H7 (cell line): Measurements from ENCODE around the gene RAET1E. TPM values are rescaled to one million over a fixed set of nuclear protein-coding genes. Genes with fewer than 3 reads are reported as not detected.
"Not testable (repeated sequence)": the region's sequence is repeated elsewhere in the genome, so short reads cannot be mapped to it uniquely, and the experiment has no call there.

Experiments
- DNase-seq: peaks from one replicate; pipeline ENCODE4 v3.0.0; 2012
- H3K27me3 ChIP-seq: 2 replicates; pipeline ENCODE4 v1.6.0; 2011; ENCODE audit warnings: mild to moderate bottlenecking, low read length; ENCODE audit not compliant: control insufficient read depth, insufficient read depth
- H3K36me3 ChIP-seq: replicated peaks from 2 replicates; pipeline ENCODE4 v1.5.1; 2011; ENCODE audit warnings: low read length; ENCODE audit not compliant: control insufficient read depth, insufficient read depth
- H3K4me3 ChIP-seq: 2 replicates; pipeline ENCODE4 v1.5.1; 2011; ENCODE audit warnings: low read depth, mild to moderate bottlenecking, control low read depth, low read length, moderate library complexity; ENCODE audit not compliant: insufficient read depth
- total RNA-seq: library from RNA; depleted of rRNA; stranded (reverse); fragments of >200 nt; shearing (Covaris generic); gene quantifications from 2 replicates; pipeline ENCODE4 v1.2.3, GENCODE V29; 2014

Gene RAET1E
- total RNA-seq, 1 experiment from 2014 or later = not detected

DNA sequence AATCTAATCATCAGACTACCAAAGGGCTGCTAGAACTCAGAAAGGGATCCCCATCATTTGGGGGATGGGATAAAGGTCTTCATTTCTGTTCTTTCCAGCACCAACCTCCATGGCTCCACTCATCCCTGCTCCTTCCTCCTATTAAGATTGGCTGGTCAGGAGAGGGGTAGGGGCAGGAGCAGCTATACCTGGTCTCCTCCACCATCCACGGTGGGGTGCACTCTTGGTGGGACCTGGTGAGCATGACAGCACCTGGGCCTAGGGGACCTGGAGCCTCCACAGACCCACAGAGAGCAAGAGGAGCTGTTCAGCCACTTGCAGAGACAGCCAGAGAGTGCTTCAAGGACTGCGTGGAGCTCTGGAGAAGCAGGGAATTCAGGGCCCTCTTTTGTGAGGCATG lies 37.8 kb upstream of the RAET1E start:
- no peaks in the 10 kb centered on the region for H3K36me3 ChIP-seq
- no peak for DNase-seq
- peaks cover 68% of the 10 kb centered on the region for H3K27me3 ChIP-seq
- no peak overlapping the region for H3K4me3 ChIP-seq

DNA sequence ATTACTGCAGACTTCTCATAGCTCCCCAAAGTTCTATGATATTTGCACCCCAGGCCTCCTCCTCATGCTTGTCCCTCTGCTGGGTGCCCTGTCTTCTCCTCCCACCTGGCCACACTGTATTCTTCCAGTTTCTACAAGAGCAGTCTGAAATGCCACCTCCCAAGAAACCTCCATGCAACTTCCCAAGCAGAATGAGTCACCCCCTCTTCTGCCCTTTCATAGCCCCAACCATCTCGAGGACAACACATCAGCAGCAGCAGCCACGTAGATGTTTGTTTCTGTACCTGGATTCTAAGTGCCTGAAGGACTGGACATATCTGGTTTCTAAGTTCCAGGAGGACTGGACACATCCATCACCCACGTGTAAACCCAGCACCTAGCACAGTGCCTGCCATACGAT lies 37.3 kb upstream of the RAET1E start:
- Histone ChIP-seq H3K4me3 (no peak overlapping the region), H3K27me3 (peaks cover 64% of the 10 kb centered on the region), H3K36me3 (no peaks in the 10 kb centered on the region)
- no peak for DNase-seq

DNA sequence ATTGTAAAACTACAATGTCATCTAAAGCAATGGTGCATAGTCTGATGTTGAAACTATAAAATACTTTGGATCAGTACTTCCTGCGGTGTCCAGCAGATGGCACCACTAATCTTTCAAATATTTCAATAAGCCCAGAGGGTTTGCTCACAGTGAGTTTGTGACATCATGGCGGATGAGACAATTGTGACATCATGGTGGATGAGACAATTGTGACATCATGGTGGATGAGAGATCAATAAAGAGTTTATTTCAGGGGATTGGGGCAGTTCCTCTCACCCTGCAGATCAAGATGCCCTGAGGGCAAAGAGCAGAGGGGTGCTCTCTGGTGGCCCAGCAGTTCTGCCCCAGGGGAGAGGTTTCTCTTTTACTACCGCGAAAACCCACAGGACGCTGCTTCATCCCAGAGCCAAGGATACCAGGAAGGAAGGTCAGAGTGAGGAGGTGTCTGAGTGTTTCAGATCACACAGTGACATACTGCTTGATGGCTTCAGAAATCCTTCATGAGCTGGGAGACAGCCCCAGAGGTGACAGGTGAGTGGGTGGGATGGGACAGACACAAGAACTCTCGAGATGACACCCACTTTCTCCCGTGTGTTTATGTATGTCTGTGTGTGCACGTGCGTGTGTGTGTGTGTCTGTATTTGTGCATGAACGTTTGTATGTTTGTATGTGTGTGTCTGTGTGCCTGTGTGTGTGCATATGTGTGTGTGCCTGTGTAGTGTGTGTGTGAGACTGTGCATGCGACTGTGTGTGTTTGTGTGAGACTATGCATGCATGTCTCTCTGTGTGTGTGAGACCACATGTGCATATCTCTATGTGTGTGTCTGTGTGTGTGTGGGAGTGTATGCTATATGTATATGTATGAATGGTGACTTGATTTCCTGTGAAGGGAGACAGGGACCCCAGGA lies 36.6 kb upstream of the RAET1E start:
- Histone ChIP-seq H3K4me3 (no peak overlapping the region), H3K27me3 (peaks cover 56% of the 10 kb centered on the region), H3K36me3 (no peaks in the 10 kb centered on the region)
- DNase-seq = no peak

DNA sequence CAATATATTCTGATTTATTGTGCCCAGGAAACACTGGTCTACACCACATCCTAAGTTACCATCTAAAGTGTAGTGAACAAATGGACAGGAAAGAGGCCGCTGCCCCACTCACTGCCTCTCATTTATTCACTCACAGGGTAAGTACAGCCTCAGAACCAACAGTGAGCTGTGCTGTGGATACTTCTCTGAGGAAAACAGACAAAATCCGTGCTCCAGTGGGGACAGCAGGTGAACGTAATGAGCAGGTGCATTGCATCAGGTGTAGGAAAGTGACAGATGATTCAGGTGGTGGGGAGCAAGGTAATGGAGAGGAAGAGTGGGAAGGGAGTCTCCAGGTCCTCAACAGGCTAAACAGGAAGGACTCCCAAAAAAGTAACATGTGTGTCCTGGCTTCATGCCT lies 35.5 kb upstream of the RAET1E start:
- DNase-seq = no peak
- Histone ChIP-seq H3K4me3 (no peak overlapping the region), H3K36me3 (no peaks in the 10 kb centered on the region), H3K27me3 (peaks cover 48% of the 10 kb centered on the region)

DNA sequence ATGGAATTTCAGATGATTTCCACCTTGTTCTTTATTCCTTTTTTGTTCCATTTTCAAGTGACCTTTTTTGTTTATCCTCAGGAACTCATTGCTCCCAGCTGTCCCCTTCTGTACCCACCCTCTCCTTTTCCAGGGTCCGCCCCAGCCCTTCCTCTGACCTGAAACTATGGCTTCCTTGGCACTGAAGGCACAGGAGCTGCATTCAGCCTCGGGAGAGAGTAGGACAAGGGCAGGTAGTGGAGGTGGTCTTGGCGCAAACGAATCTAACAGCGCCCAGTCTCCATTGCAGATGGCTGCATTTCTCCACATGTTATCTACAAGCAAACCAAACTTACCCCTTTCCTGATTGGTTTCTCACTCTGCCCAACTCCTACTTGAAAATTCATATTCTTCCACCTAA lies 35.1 kb upstream of the RAET1E start:
- H3K36me3 ChIP-seq = no peaks in the 10 kb centered on the region
- no peak overlapping the region for H3K4me3 ChIP-seq
- no peak for DNase-seq
- peaks cover 44% of the 10 kb centered on the region for H3K27me3 ChIP-seq

DNA sequence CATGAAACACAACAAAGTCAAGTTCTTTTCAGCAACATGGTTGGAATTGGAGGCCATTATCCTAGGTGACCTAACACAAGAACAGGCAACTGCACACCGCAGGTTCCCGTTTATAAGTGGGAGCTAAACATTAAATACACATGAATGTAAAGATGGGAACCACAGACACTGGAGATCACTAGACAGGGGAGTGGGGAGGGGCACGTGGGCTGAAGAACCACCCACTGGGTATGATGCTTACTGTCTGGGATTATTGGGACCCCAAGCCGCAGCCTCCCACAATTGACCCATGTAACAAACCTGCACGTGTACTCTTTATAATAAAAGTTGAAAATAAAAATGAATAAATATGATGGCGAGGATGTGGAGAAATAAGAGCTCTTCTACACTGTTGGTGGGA lies 33.6 kb upstream of the RAET1E start:
- peaks cover 34% of the 10 kb centered on the region for H3K27me3 ChIP-seq
- H3K36me3 ChIP-seq = no peaks in the 10 kb centered on the region
- no peak for DNase-seq
- H3K4me3 ChIP-seq = no peak overlapping the region

DNA sequence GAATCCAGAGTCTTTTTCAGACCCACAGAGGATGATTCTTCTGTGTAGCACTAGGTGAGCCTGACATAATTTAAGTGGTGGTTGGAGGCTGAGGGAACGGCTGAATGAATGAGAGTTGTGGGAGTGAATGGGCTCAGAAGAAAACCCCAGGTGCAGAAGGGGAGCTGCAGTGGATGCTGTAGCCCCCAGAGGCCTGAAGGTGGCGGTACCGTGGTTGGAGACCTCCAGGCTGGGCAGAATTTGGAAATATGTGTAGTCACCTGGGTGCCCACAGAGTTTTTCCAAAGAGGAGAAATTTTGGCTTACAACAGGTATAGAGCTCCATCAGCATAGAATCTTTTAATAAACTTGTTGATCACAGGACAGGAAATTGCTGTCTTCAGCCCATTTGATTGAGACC lies 31.5 kb upstream of the RAET1E start:
- no peaks in the 10 kb centered on the region for H3K36me3 ChIP-seq
- H3K4me3 ChIP-seq = no peak overlapping the region
- peak; percentile 69 for DNase-seq
- peaks cover 33% of the 10 kb centered on the region for H3K27me3 ChIP-seq

DNA sequence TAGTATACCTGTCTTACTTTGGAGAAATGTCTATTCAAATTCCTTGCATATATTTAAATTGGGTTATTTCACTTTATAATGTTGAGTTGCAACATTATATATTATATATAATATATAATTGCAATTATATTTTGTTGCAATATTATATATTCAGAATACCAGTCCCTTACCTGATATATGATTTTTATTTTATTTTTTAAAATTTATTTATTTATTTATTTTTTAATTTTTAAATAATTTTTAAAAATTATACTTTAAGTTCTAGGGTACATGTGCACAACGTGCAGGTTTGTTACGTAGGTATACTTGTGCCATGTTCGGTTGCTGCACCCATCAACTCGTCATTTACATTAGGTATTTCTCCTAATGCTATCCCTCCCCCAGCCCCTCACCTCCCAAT lies 29.1 kb upstream of the RAET1E start:
- not testable (repeated sequence) for DNase-seq, H3K4me3 ChIP-seq, H3K36me3 ChIP-seq
- peaks cover 51% of the 10 kb centered on the region for H3K27me3 ChIP-seq

DNA sequence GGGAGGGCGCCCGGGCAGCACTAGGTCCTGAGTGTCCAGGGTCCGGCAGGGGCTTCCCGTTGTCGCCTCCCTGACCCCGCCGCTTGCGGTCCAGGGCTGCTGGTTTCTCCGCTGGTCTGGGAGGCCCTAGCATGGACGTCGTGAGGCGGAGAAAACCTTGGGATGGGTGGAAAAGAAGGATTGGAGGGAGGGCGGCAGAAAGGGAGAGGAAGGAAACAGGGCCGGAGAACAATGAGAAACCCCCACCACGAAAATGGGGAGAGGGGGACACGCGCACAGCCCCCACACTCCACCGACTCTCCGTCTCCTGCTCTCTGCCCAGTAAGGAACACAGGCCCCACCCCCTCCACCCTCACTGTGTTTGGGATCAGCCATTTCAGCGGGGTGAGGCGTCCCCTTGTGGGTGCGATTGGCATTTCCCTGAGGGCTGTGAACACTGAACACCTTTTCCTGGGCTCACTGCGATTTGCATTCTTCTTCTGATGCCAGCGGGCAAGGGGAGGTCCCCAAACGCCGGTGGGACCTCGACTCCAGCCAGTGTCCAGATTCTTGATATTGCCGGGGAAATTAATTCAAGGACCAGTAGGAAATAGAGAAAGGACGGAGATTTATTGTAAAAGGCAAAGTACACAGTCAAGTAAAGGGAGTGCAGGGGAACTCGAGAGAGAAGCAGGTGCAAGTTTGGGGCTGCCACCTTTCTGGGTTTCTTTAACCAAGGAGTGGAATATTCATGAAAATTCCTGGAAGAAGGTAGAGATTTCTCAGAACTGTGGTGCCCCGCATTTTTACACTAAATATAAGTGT lies 28.3 kb upstream of the RAET1E start:
- Histone ChIP-seq H3K4me3 (peak overlapping the region; percentile 43), H3K36me3 (no peaks in the 10 kb centered on the region), H3K27me3 (peaks cover 56% of the 10 kb centered on the region)
- peak; percentile 82 for DNase-seq

DNA sequence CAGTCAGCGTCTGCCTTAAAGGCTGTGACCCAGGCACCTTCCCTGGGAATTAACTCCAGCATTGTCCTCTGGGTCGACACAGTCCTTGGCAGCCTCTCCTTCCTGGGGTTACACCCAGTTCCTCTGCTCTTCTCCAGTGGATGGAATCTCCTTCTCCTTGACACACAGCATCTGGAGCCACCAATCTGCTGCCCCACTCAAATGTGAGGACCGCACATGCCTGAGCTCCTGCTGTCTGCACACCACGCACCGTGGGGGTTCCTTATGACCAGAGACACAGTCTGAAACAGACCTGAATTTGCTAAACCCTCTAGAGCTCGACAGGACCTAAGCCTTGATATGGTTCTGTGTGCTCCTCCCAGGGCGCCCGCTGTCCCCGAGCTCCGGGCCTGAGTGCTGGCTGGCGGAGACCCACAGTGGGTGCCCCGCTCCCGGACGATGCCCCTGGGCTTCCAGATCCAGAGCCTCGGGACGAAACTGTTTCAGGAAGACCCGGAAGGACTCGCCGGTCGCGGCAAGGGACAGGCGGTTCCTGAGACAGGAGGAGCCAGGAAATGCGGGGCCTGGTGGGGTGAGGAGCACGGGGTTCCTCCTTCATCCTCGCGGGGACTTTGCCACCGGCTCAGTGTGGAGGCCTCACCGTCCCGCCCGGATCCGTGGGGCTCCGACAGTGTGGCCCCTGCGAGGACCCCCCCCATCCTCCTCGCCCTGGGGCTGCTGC lies 27.5 kb upstream of the RAET1E start:
- Histone ChIP-seq H3K4me3 (peak overlapping the region; percentile 43), H3K27me3 (peaks cover 62% of the 10 kb centered on the region), H3K36me3 (no peaks in the 10 kb centered on the region)
- peak; percentile 58 for DNase-seq

DNA sequence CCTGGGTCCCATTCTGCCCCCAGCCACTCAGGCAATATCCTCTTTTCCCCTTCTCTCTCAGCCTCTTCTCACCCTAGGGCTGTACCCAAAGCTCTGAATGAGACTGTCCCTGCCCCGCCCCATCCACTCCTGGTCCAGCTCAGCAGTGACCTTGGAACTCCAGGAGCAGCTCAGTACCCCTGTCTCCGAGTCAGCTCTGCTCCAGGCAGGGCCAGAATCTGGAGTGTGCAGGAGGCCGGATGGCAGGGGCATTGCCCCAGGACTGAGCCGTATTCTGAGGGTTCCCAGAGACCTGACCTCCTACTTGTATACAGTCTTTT lies 27.0 kb upstream of the RAET1E start:
- H3K27me3 ChIP-seq = peaks cover 65% of the 10 kb centered on the region
- no peak overlapping the region for H3K4me3 ChIP-seq
- peak; percentile 11 for DNase-seq
- no peaks in the 10 kb centered on the region for H3K36me3 ChIP-seq

DNA sequence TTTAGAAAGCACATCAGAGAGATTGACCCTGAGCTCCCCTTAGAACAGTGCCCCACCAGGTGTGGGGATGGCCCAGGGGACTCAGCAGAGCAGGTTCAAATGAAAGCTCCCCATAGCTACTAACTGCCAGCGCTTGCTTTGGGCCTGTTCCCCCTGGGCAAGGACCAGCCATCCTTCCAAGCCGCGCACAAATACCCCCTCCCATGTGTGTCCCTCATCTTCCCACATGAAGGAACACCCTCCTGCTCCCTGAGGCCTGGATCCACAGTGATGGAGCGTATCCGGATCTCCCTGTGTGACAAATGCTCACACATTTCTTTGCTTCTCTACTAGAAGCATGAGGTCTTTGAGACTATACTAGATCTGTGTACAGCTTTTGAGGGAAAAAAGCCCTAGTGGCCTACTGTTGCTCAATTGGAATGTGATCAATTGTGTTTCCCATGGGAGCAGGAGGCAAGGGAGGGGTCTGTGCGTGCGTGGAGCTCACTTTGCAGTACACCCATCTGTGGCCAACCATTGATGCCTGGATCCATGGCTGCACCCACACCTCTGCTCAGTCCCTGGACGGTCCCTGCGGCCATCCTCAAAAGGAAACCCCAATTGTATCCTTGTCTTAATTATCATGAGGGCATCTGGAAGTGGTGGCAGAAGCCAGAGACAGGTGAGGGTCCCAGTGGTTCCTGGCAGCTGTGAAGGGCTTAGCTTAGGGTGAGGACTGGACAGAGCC lies 26.5 kb upstream of the RAET1E start:
- Histone ChIP-seq H3K4me3 (no peak overlapping the region), H3K27me3 (peaks cover 68% of the 10 kb centered on the region), H3K36me3 (no peaks in the 10 kb centered on the region)
- peak; percentile 38 for DNase-seq

DNA sequence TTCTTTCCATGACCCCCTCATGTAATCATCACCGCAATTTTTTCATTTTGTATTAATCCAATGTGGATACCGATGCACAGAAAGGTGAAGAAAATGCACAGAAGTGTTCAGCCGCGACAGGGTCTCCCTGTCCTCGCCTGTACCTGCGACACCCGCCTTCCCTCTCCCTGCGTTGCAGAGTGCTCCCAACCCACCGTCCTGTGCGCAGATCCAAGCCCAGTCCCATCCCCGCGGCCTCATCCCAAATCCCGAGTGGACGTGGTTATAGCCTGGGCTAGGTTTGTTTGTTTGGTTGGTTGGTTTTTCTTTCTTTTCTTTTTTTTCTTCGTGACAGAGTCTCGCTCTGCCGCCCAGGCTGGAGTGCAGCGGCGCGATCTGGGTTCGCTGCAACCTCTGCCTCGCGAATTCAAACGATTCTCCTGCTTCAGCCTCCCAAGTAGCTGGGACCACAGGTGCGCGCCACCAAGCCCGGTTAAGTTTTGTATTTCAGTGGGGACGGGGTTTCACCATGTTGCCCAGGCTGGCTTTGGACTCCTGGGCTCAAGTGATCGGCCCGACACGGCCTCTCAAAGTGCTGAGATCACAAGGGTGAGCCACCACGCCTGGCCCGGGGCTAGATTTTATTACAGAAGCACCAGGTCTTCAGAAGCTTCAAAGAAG lies 25.5 kb upstream of the RAET1E start:
- peaks cover 71% of the 10 kb centered on the region for H3K27me3 ChIP-seq
- peak overlapping the region; percentile 52; the same call in 1 of the 2 replicates for H3K4me3 ChIP-seq
- H3K36me3 ChIP-seq = no peaks in the 10 kb centered on the region
- DNase-seq = no peak
